ENCODE results near the gene ATP6V1B1.
"Not testable (repeated sequence)": the region's sequence is repeated elsewhere in the genome, so short reads cannot be mapped to it uniquely, and the experiment has no call there.

Gene ATP6V1B1

GRCh38 chr2:70991142-70991541 lies 55.4 kb downstream of the ATP6V1B1 start:
- no peak for DNase-seq (ENCODE audit: low read depth)

DNA sequence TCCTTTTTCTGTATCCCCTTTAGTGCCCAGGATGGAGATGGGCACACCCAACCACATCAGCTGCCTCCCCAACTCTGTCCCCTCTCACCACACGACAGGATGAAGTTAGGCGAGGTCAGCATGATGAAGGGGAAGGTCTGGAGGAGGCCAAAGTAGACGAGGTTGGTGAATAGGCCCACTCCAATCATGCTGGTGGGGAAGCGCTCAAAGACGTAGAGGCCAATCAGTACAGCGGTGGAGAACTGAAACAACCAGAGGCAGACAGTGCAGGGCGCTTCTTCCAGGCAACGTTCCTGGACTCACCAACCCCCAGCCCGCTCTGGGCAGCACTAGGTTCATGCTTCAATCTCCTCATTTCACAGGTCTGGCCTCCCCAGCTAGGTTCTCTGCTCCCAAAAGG lies 56.0 kb downstream of the ATP6V1B1 start:
- no peak for DNase-seq (ENCODE audit: low read depth)

GRCh38 chr2:70992945-70993853 lies 57.5 kb downstream of the ATP6V1B1 start:
- DNase-seq (ENCODE audit: low read depth): no peak

GRCh38 chr2:70994009-70994698 lies 58.5 kb downstream of the ATP6V1B1 start:
- DNase-seq (ENCODE audit: low read depth): peak; percentile 17

DNA sequence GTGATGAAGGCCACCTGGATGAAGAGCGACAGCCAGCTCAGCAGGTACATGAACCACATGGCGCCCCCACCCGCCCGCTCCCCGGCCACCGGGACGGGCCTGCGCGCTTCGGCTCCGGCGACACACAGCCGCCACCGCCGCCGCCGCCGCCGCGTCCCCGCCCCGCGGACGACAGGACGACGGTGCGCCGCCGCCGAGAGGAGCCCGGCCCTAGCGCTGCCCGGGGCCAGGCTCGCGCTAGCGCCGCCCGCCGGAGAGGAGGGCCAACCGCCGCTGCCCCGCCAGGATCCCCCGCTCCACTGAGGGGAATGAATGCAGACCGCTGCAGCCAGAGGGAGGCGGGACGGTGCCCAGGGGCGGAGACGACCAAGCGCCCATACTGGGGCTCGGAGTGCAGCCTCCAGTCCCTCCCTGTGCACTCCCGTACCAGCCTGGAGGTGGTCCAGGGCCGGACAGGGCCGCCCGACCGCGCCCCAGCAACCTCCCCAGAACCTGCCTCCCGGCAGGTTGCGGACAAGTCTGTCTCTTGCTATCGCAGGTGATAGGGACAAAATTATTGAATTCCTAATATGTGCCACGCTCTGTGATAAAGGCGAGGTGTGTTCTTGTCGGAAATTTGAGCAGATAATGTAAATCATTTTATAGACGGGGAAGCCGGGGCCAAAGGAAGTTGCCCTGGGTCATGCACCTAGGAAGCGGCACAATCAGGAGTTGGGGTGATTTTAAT lies 59.2 kb downstream of the ATP6V1B1 start, which contains the start of gene TEX261:
Gene TEX261, minus strand, starts transcription at position 175 of the 727 bp plus-strand sequence. Its CDS starts 116 bp downstream, at position 59.
- DNase-seq (ENCODE audit: low read depth): peak; percentile 81

- peak; percentile 44 for DNase-seq (ENCODE audit: low read depth)
Observed at GRCh38 chr2:70995426-70995729, 59.7 kb downstream of the ATP6V1B1 start.

DNA sequence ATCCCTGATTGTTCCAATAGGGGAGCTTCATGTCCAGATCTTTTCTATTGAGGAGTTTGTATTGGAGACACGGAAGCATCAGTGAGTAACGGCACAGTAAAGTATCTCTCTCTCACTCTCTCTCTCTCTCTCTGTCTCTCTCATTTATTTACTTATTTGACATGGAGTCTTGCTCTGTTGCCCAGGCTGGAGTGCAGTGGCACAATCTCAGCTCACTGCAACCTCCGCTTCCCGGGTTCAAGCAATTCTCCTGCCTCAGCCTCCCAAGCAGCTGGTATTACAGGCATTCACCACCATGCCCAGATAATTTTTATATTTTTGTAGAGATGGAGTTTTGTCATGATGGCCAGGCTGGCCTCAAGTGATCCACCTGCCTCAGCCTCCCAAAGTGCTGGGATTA lies 63.2 kb downstream of the ATP6V1B1 start:
- not testable (repeated sequence) for DNase-seq (ENCODE audit: low read depth)

GRCh38 chr2:70999362-70999761 lies 63.7 kb downstream of the ATP6V1B1 start:
- DNase-seq (ENCODE audit: low read depth): no peak

DNA sequence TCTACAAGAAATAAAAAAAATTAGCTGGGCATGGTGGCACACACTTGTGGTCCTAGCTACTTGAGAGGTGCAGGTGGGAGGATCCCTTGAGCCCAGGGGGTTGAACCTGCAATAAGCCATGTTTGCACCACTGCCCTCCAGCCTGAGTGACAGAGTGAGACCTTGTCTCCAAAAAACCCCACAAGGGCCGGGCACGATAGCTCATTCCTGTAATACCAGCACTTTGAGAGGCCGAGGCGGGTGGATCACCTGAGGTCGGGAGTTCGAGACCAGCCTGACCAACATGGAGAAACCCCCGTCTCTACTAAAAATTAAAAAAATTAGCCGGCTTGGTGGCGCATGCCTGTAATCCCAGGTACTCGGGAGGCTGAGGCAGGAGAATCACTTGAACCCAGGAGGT lies 64.2 kb downstream of the ATP6V1B1 start:
- not testable (repeated sequence) for DNase-seq (ENCODE audit: low read depth)

GRCh38 chr2:71000780-71001591 lies 65.3 kb downstream of the ATP6V1B1 start:
- DNase-seq (ENCODE audit: low read depth): peak; percentile 58

DNA sequence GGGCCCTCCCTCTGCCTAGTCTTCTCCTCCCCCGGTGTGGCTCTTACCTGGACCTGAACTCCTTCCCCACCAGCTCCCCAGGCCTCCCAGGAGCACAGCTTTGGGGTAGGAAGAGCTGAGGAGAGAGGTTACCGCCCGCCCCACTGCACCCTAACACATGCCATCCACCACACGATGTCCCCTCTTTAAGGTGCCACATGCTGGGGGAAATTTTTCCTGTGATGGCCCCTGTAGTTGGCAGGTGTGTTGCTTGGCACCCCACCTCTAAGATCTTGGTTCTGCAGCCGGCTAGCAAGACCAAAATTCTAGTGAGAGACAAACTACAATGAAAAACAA lies 65.9 kb downstream of the ATP6V1B1 start:
- DNase-seq (ENCODE audit: low read depth): no peak

- no peak for DNase-seq (ENCODE audit: low read depth)
Observed at GRCh38 chr2:71001981-71002570, 66.4 kb downstream of the ATP6V1B1 start.

DNA sequence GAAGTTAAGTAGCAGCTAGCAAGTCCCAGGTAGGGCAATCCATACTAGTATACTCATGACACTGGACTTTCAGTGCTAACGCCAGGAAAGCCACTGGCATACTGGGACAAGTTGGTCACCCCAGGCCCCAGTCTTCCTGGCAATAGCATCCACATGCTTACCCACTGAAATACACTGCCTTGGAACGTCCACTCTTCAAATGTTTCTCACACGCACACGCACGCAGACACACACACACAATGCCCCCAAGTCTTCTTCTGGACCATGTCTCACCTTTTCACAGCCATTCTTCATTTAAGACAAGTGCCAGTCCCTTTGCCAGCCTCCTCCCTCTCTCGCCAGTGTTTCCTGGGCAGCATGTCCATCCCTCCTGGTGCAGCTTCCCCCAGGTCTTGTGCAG lies 67.7 kb downstream of the ATP6V1B1 start:
- no peak for DNase-seq (ENCODE audit: low read depth)

DNA sequence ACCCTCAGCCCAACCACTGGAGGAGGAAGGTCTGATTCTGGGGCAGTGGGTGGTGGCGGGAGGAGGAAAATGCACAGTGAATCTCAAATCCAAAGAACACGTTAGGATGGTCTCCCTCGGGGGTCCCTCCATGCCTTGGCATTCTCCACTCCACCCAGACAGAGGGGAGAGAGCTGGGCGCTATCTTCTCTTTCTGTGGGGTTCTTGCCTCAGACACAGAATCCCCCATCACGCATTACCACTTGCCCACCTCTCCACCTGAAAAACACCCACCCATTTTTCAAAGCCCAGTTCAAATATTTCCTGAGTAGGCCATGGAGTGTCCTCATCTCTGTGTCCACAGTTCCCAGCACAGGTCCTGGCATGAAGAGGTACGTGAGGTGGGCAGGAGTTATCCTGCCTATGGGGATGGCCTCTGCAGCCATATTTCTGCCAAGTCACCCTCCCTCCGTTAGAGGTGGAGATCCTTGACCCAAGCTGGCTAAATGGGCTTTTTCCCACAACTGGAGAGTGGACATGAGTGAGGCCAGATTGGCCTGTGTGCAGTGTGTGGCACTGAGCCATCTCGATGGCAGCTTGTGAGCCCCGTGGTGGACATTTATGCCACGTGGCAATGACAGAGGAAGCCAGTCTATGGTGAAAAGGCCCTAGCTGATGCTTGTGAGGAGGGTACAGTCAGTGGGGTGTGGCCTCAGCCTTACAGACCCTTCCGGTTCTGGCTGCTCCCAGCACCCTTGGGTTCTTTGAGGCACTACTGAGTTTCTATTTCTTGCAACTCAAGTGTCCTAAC lies 68.5 kb downstream of the ATP6V1B1 start:
- DNase-seq (ENCODE audit: low read depth): no peak

- DNase-seq (ENCODE audit: low read depth): no peak
Observed at GRCh38 chr2:71004857-71005256, 69.2 kb downstream of the ATP6V1B1 start.

DNA sequence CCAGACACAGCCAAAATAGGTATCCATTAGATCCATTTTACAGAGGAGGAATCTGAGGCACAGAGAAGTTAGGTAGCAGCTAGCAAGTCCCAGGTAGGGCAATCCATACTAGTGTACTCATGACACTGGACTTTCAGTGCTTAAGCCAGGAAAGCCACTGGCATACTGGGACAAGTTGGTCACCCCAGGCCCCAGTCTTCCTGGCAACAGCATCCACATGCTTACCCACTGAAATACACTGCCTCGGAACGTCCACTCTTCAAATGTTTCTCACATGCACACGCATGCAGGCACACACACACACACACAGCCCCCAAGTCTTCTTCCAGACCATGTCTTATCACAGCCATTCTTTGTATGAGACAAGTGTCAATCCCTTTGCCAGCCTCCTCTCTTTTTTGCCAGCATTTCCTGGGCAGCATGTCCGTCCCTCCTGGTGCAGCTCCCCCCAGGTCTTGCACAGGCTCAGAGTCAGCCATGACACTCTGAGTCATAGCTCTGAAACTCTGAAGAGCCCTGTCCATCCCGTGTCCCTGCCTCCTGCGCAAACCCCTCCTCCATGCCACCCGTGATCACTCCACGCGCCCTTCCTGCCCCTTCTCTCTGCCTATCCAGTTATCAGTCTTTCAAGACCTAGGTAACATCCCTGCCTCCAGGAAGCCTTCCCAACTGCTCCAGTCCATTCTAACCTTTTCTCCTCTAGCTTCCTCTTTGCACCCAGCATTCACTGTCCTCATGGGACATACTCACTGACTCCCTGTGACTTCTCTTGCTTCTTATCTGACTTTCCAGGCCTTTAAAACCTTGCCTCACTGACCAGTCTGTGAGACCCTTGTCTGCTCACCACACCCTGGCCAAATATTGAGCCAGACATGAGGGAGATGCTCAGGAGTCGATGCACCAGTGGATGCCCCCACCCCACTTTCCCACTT lies 69.8 kb downstream of the ATP6V1B1 start:
- no peak for DNase-seq (ENCODE audit: low read depth)

- no peak for DNase-seq (ENCODE audit: low read depth)
Observed at GRCh38 chr2:71006323-71006722, 70.6 kb downstream of the ATP6V1B1 start.

- DNase-seq (ENCODE audit: low read depth): no peak
Observed at GRCh38 chr2:71006955-71007799, 71.5 kb downstream of the ATP6V1B1 start.

- DNase-seq (ENCODE audit: low read depth): peak; percentile 6
Observed at GRCh38 chr2:71008342-71008741, 72.6 kb downstream of the ATP6V1B1 start.
